Measurements from ENCODE around the gene RGS14.

RGS14 gene

GRCh38 chr5:177403102-177403791 lies 45.5 kb downstream of the RGS14 start:
- peak; percentile 70 for DNase-seq (ENCODE audit: low spot score)
- in situ Hi-C loops (cut with MboI; ENCODE audit: low pct_unique_long_range_greater_than_20kb, low sequenced_read_pairs, unreplicated experiment), result loop anchor here (10.0 kb wide), 1 partner anchor 52 kb away; no protein-coding TSS in a partner anchor
- peak; percentile 3 for TF ChIP-seq CTCF (IDR thresholded peaks at IDR 0.05; ENCODE audit: extremely low read depth, insufficient read depth, missing control alignments)

GRCh38 chr5:177403792-177404640 lies 46.3 kb downstream of the RGS14 start:
- DNase-seq (ENCODE audit: low spot score), result peak; percentile 96
- in situ Hi-C loops (cut with MboI; ENCODE audit: low pct_unique_long_range_greater_than_20kb, low sequenced_read_pairs, unreplicated experiment), result loop anchor here (10.0 kb wide), 1 partner anchor 51 kb away; no protein-coding TSS in a partner anchor
- peak; percentile 96 for TF ChIP-seq CTCF (IDR thresholded peaks at IDR 0.05; ENCODE audit: extremely low read depth, insufficient read depth, missing control alignments)

GRCh38 chr5:177404641-177405179 lies 47.0 kb downstream of the RGS14 start:
- in situ Hi-C loops (cut with MboI; ENCODE audit: low pct_unique_long_range_greater_than_20kb, low sequenced_read_pairs, unreplicated experiment), result loop anchor here (10.0 kb wide), 1 partner anchor 50 kb away; no protein-coding TSS in a partner anchor
- TF ChIP-seq CTCF (IDR thresholded peaks at IDR 0.05; ENCODE audit: extremely low read depth, insufficient read depth, missing control alignments), result no peak

DNA sequence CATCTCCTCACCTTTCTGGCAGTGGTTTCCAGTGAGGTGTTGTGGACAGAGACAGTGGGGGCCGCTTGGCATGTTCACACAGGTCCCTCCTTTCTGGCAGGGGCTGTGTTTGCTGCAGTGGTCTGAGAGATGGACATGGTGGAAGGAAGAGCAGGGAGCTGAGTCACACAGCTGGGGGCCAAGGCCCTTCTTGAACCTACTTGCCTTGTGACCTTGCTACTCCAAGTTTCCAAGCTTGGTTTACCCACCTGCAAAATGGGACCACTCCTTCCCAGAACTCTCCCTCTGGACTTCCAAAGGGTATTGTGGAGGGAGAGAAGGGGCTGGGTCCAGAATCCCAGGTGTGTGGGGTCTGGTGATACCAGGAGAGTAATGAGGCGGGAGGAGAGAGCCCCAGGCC lies 47.6 kb downstream of the RGS14 start:
- DNase-seq (ENCODE audit: low spot score), result no peak
- no peak for TF ChIP-seq CTCF (IDR thresholded peaks at IDR 0.05; ENCODE audit: extremely low read depth, insufficient read depth, missing control alignments)
- in situ Hi-C loops (cut with MboI; ENCODE audit: low pct_unique_long_range_greater_than_20kb, low sequenced_read_pairs, unreplicated experiment), result loop anchor here (10.0 kb wide), 1 partner anchor 49 kb away; no protein-coding TSS in a partner anchor

More at GRCh38 chr5:177404641-177405179, 47.0 kb downstream of the RGS14 start:
- no peak for DNase-seq (ENCODE audit: low spot score)

DNA sequence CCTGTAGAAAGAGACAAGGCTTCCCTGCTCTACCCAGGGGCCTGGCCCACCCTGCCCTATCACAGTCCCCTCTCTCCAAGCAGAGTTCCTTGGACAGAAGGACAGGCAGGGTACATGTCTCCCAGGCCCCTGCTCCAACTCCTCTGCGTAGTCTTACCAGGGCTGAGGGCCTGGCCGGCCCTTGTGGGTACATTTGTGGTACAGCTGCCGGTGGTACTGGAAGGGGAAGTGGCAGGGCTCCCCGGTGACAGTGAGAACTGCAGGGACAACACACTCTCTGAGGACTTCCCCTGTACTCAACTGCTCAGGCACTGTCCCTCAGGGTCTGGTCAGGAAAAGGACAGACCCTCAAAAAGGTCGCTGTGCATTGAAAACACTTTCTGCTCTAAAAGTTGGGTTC lies 48.1 kb downstream of the RGS14 start:
- no peak for TF ChIP-seq CTCF (IDR thresholded peaks at IDR 0.05; ENCODE audit: extremely low read depth, insufficient read depth, missing control alignments)
- DNase-seq (ENCODE audit: low spot score), result no peak
- in situ Hi-C loops (cut with MboI; ENCODE audit: low pct_unique_long_range_greater_than_20kb, low sequenced_read_pairs, unreplicated experiment), result loop anchor here (10.0 kb wide), 1 partner anchor 49 kb away; no protein-coding TSS in a partner anchor

DNA sequence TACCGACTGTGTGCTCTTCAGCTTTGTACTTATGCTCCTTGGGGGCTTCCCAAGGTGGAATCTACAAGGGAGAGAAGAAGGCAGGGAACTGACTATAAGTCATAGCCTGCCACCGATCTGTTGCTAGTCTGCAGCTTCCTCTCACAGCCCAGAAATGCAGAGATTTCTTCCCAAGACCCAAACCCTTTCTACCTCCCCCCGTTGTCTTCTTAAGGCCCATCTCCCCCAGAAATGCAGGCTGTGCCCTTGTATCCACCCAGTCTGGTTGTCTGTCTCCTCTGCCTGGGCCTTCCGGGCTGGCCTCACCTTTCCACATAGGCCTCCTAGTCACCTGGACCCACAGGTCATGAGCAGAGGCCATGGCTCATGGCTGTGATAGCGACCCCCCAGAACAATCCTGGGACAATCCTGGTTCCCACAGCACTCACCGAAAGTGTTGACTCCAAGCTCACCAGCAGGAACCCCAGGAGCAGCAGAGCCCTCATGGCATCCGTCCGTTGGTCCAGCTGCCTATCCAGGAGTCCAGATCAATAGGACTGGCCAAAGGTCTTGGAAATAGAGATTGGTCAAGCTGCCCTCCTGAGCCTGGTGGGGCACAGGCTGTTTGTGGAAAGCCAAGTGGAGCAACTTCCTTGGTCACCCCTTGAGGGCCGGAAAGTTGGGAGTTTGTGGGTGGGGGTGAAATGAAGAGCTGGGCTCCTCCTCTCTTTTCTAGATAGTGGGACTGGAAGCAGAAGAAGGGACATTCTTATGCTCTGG lies 51.5 kb downstream of the RGS14 start, which contains the start of gene F12:
Gene F12, minus strand, starts transcription at position 522 of the 759 bp plus-strand sequence. Its CDS starts 37 bp downstream, at position 485.
- in situ Hi-C loops (cut with MboI; ENCODE audit: low pct_unique_long_range_greater_than_20kb, low sequenced_read_pairs, unreplicated experiment), result loop anchor here (10.0 kb wide), 1 partner anchor 46 kb away; no protein-coding TSS in a partner anchor
- TF ChIP-seq CTCF (IDR thresholded peaks at IDR 0.05; ENCODE audit: extremely low read depth, insufficient read depth, missing control alignments), result no peak
- no peak for DNase-seq (ENCODE audit: low spot score)
